ENCODE results near the gene GPD2.

GRCh38 chr2:156465573-156465972 is 29.4 kb downstream of the GPD2 start:
- TF ChIP-seq POLR2A (IDR thresholded peaks at IDR 0.05; ENCODE audit: extremely low read depth, insufficient read length) (no peak), CTCF (IDR thresholded peaks at IDR 0.05; ENCODE audit: low read depth, low read length) (no peak), MAX (IDR thresholded peaks at IDR 0.05; ENCODE audit: low read depth, low read length) (no peak), MYC (IDR thresholded peaks at IDR 0.05; ENCODE audit: low read depth, low read length) (no peak)
